GM20431 (cell line): ENCODE measurements around the gene SH3BP1.
"Not testable (repeated sequence)": the region's sequence is repeated elsewhere in the genome, so short reads cannot be mapped to it uniquely, and the experiment has no call there.

Source experiments
- in situ Hi-C: fragments of 300-500 bp; cut with MseI, MboI; formaldehyde crosslinking; loops from one replicate; pipeline ENCODE4 v1.15.0; 2020; ENCODE audit warnings: low sequenced_read_pairs; ENCODE audit not compliant: unreplicated experiment

SH3BP1 gene

GRCh38 chr22:37655252-37655563 is 15.7 kb downstream of the SH3BP1 start:
- in situ Hi-C loops, result no loop called here

- in situ Hi-C loops, result not testable (repeated sequence)
Measured at GRCh38 chr22:37656583-37656982, 17.1 kb downstream of the SH3BP1 start.

GRCh38 chr22:37657590-37658132 is 18.2 kb downstream of the SH3BP1 start:
- in situ Hi-C loops, result no loop called here

- in situ Hi-C loops, result no loop called here
Measured at GRCh38 chr22:37658133-37659065, 18.9 kb downstream of the SH3BP1 start, which contains the start of gene PDXP. Gene PDXP (plus strand): TSS chr22:37658723. CDS start chr22:37658783, 60 bp downstream.

GRCh38 chr22:37659066-37659896 is 19.8 kb downstream of the SH3BP1 start:
- in situ Hi-C loops, result no loop called here

GRCh38 chr22:37659897-37660708 is 20.6 kb downstream of the SH3BP1 start:
- in situ Hi-C loops, result no loop called here

- in situ Hi-C loops, result no loop called here
Measured at GRCh38 chr22:37660709-37661045, 21.2 kb downstream of the SH3BP1 start.

- in situ Hi-C loops, result no loop called here
Measured at GRCh38 chr22:37661160-37661924, 21.9 kb downstream of the SH3BP1 start.

- in situ Hi-C loops, result no loop called here
Measured at GRCh38 chr22:37662039-37662438, 22.6 kb downstream of the SH3BP1 start.

GRCh38 chr22:37663521-37664140 is 24.2 kb downstream of the SH3BP1 start:
- in situ Hi-C loops, result no loop called here

- in situ Hi-C loops, result no loop called here
Measured at GRCh38 chr22:37664249-37665101, 25.0 kb downstream of the SH3BP1 start.

- in situ Hi-C loops, result no loop called here
Measured at GRCh38 chr22:37665487-37665886, 26.0 kb downstream of the SH3BP1 start.

GRCh38 chr22:37669586-37669985 is 30.1 kb downstream of the SH3BP1 start:
- in situ Hi-C loops, result no loop called here

- in situ Hi-C loops, result no loop called here
Measured at GRCh38 chr22:37672206-37672919, 32.9 kb downstream of the SH3BP1 start.

GRCh38 chr22:37672920-37673455 is 33.5 kb downstream of the SH3BP1 start:
- in situ Hi-C loops, result no loop called here

- in situ Hi-C loops, result no loop called here
Measured at GRCh38 chr22:37674248-37674647, 34.8 kb downstream of the SH3BP1 start.
